Middle frontal gyrus (tissue), 1 donor: Measurements from ENCODE around the gene FAXC.

Source experiments
- DNase-seq: peaks from one replicate; pipeline ENCODE4 v3.0.0-alpha.2; 2015; ENCODE audit warnings: low spot score; ENCODE audit errors: extremely low spot score

Gene FAXC

DNA sequence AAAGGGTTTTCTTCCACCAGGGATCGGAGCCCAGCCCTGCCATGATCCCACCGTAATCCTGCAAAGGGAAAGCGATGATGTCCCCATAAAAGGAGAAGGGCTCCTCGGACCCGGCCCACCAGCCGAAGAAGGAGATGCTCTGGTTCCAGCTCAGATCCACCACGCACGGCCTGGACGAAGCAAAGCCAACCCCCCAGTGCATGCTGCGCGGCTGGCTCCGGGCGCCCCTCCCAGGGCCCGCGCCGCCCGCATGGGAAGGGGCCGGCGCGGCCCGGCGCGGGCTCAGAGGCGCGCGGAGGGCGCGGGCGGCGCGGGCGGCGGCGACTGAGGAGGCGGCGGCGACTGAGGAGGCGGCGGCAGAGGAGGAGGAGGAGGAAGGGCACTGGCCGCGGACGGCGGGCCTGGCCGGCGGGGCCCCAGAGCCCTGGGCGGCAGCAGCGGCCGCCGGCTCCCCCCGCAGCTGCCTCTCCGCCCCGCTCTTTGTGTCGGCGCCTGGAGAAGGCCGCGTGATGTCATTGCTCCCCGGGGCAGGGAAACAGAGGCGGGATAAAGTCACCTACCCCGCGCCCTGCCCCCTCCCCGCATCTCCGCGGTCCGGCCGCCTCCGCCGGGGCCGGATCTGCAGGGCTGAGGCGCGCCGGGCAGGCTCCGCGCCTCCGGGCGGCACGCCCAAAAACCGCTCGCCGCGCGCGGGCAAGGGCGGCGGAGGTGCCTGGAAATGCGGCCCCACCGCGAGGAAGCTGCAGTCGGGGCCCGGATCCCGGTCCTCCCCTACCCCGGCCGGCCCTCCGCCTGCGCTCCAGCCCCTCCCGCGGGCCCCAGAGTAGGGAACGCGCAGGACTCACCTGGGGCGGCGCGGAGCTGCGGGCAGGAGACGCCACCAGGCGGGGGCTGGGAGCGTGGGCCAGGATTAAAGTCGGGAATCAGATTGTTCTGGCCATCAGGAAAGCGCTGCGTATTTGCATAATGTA lies at the start of gene FAXC:
FAXC (minus strand) TSS at position 504 of the 971 bp plus-strand sequence; CDS start at position 202, 302 bp downstream.
- DNase-seq = no peak

GRCh38 chr6:99397287-99397686 lies 47.8 kb upstream of the FAXC start:
- no peak for DNase-seq

GRCh38 chr6:99393698-99394531 lies 44.4 kb upstream of the FAXC start, which contains the start of gene COQ3:
Gene COQ3 (minus strand): TSS chr6:99394195. CDS start chr6:99394179, 16 bp downstream.
- peak; percentile 22 for DNase-seq

GRCh38 chr6:99393366-99393697 lies 43.9 kb upstream of the FAXC start:
- DNase-seq = no peak

GRCh38 chr6:99390896-99391295 lies 41.4 kb upstream of the FAXC start:
- DNase-seq = no peak

DNA sequence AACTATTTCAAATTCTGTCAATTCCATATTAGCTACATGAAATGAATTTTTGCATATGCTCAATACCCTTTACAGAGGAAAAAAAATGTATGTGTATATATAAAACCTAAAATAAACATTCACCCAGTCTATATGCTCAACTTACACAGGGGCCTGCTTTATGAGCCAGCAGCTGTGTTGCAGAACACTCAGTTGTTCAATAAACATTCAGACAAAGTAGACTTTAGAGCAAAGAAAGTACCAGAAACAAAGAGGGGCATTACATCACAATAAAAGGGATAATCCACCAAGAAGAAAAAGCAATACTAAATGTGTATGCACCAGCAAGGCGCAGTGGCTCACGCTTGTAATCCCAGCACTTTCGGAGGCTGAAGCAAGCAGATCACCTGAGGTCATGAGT lies 35.0 kb upstream of the FAXC start:
- DNase-seq = no peak

DNA sequence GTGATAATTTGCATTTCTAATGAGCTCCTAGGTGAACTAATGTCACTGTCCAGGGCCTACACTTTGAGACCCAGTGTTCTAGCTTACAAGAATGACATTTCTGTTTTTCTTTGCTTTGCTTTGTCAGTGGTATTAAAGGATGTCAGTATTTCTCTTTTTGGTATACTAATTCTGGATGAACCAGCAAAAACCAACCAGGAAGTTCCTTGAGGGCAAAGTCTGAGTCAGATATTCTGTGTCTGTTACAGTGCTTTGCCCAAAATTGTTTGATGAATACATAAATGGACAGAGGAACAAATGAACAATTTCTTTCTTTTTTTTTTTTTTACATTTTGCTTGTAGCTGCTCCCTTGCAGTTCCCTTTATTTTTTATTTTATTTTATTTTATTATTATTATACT lies 29.2 kb upstream of the FAXC start:
- no peak for DNase-seq

GRCh38 chr6:99369533-99369932 lies 20.1 kb upstream of the FAXC start:
- DNase-seq = no peak

- no peak for DNase-seq
Measured at GRCh38 chr6:99366852-99367251, 17.4 kb upstream of the FAXC start.

- no peak for DNase-seq
Measured at GRCh38 chr6:99364026-99364425, 14.6 kb upstream of the FAXC start.

- DNase-seq = no peak
Measured at GRCh38 chr6:99362678-99363268, 13.3 kb upstream of the FAXC start.

DNA sequence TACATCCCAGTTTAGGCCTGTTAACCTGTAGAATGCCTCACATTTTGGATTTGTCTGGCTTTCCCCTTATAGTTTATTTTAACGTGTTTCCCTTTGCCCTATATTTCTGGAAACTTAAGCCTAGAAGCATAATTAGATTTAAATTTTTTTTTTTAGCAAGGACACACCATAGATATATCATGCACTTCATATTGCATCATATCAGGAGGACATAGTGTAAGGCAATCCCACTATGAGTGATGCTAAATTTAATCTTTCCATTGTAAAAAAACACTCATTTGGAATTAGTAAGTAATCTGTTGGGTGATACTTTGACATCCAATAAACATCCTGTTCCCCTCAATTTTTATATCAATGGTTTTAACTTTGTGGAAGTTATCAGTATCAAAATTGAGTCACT lies 10.3 kb upstream of the FAXC start:
- no peak for DNase-seq

DNA sequence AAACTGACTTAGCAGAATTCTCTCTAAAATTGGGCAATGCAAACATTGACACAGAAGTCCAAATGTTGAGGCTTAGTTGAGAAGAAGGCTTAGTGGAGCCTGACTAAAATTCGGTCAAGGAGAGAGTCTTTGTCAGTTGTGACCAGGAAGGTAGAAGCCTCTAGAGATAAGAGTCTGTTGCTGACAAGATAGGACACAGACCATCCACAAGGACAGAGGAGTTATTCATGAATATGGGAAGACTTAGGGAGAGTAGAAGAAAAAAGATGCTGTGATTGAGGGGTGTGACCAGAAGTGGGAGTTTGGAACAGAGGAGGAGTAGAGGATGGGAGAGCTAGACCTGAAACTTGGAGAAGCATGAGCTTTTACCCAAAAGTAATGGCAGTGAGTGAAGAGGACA lies 7.2 kb upstream of the FAXC start:
- DNase-seq = no peak

DNA sequence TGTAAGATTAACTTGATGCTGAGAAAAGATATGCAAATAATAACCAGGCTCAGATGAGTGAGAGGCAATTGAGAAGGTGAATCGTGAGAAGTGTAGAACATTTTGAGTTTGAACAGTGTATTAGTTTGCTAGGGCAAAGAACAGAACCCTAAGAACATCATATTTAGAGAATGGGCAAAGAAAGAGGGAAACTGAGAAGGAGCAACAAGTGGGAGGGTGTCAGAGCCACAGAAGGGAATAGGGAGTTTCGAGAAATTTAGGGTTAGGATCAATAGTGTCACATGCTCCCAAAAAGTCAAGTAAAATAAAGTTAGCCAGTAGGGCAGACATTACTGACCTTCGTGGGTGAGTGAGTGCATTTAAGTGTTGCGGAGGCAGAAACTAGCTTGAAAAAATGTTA lies 5.5 kb upstream of the FAXC start:
- no peak for DNase-seq

GRCh38 chr6:99353126-99353525 lies 3.7 kb upstream of the FAXC start:
- DNase-seq = no peak

DNA sequence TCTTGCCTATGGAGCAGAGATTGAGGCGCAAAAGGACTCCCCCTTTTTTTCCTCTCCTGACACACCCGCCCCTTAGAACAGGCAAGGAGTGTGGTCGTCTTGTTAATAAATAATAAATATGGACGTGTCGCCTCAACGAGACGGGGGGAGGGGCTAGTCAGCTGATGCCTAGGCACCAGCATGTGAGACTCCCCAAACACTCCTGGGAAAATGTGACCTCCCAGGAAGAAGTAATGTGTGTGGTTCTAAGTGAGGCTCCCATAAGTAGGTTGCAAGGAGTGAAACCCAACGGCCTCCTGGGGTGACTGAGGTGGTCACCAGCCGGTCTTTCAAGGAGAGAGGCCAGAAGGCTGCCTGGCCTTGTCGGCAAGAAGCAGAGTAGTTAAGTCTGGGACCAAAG lies 1.1 kb upstream of the FAXC start:
- no peak for DNase-seq

DNA sequence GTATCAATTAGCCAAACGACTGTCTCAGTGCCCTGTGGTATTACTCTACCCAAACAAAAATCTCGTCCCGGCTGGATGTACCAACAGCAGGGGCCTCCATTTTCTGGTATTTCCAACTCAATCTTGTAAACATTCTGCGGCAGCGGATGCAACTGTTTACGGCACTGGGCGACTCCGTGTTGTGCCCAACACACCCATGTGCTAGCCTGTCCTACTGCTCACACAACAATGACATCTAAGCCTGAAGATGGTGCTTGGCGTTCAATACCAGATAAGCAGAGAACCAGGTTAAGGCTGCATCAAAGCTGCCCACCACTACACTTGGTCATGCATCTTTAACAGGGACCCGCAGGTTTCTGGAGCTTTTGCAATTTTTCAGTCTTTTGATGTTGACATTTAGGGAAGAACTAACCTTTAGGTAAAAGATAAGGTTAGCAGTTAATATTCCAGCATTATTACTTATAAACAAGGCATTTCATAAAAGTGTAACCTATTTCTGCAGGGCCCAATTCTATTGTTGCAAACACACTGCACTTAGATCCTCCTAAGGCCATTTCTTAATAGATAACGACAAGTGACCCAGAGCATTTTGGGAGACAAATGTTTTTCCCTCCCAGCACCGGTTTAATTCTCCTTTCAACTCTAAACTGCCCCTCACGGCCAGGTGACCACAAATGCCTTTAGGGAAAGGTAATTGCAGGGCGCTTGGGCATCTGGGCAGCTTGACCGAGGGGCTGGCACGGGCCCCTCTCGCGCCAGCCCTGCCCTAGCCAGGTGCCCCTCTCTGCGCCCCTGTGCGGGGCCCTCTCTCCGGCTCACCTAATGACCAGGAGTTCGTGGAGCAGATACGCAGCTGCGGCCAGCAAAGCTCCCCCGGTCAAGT lies 945 bp downstream of the FAXC start:
- DNase-seq = no peak

GRCh38 chr6:99347804-99348203 lies 1.7 kb downstream of the FAXC start:
- DNase-seq = no peak

DNA sequence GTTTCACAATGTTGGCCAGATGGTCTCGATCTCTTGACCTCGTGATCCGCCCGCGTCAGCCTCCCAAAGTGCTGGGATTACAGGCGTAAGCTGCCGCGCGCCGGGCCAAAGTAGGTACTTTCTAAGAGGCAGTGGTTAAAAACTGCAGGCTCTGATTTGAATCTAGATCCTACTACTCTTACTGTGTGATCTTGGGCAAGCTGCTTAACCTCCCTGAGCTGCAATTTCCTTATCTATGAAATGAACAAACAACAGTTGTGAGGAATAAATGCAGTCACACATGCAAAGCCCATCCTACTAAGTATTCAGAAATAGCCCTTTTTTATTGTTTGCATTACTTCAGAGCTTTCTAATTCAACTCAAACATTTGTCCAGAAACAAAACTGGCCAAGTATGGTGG lies 2.9 kb downstream of the FAXC start:
- no peak for DNase-seq

DNA sequence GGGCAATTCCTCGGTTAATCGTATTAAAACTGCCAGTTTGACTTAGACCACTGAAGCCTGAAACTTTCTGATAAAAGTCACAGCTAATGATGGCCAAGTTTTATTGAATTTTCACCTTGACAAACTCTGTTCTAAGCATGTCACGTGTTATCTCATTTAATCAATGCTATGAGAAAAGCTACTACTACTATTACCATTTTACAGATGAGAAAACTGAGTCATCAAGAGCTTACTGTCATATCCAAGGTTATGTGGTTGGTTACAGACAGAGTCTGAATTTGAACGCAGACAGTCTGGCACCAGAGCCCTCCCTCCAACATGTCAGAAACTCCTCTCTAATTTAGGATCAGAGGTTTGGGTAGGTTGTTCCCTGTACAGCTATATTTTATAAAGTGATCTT lies 4.3 kb downstream of the FAXC start:
- DNase-seq = no peak

DNA sequence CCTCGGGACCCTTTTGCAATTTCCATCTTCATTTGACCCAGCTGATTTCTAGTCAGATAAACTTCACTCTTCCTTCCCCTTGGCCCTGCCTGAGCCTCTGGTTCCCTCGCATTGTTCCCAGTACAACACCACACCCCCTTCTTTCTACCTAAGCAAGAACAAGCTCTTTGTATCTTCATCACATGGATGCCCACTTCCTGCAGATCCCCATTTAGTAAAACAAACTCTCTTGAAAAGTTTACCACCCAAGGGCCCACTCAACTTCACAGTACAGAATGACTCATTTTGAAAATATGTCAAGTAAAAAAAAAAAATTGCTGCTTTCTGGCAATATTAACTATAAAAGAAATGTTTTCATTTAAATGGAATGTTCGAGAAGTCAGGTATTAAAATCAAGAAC lies 5.2 kb downstream of the FAXC start:
- DNase-seq = no peak
